ENCODE measurements around the gene NUP188. TPM values are rescaled to one million over a fixed set of nuclear protein-coding genes. Genes with fewer than 3 reads are reported as not detected.

NUP188 gene
- total and polyA plus RNA-seq, 2 experiments from 2014 or later = 25.5 to 117 TPM

- no peak for TF ChIP-seq EZH2 (IDR thresholded peaks at IDR 0.05; ENCODE audit: low read depth, unreplicated experiment)
- TF ChIP-seq EZH2phosphoT487 (IDR thresholded peaks at IDR 0.05; ENCODE audit: unreplicated experiment) = no peak
- TF ChIP-seq, protein P1, sequence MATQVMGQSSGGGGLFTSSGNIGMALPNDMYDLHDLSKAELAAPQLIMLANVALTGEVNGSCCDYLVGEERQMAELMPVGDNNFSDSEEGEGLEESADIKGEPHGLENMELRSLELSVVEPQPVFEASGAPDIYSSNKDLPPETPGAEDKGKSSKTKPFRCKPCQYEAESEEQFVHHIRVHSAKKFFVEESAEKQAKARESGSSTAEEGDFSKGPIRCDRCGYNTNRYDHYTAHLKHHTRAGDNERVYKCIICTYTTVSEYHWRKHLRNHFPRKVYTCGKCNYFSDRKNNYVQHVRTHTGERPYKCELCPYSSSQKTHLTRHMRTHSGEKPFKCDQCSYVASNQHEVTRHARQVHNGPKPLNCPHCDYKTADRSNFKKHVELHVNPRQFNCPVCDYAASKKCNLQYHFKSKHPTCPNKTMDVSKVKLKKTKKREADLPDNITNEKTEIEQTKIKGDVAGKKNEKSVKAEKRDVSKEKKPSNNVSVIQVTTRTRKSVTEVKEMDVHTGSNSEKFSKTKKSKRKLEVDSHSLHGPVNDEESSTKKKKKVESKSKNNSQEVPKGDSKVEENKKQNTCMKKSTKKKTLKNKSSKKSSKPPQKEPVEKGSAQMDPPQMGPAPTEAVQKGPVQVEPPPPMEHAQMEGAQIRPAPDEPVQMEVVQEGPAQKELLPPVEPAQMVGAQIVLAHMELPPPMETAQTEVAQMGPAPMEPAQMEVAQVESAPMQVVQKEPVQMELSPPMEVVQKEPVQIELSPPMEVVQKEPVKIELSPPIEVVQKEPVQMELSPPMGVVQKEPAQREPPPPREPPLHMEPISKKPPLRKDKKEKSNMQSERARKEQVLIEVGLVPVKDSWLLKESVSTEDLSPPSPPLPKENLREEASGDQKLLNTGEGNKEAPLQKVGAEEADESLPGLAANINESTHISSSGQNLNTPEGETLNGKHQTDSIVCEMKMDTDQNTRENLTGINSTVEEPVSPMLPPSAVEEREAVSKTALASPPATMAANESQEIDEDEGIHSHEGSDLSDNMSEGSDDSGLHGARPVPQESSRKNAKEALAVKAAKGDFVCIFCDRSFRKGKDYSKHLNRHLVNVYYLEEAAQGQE (IDR thresholded peaks at IDR 0.05; ENCODE audit: unreplicated experiment) = no peak
- no peak for TF ChIP-seq NANOG (IDR thresholded peaks at IDR 0.05; ENCODE audit: borderline replicate concordance)
- TF ChIP-seq CREB1 (CRISPR knock-in tag; IDR thresholded peaks at IDR 0.05; ENCODE audit: low read depth) = no peak
- TF ChIP-seq ZNF331 (CRISPR knock-in tag; IDR thresholded peaks at IDR 0.05; ENCODE audit: low read depth) = no peak
- TF ChIP-seq, protein P2, sequence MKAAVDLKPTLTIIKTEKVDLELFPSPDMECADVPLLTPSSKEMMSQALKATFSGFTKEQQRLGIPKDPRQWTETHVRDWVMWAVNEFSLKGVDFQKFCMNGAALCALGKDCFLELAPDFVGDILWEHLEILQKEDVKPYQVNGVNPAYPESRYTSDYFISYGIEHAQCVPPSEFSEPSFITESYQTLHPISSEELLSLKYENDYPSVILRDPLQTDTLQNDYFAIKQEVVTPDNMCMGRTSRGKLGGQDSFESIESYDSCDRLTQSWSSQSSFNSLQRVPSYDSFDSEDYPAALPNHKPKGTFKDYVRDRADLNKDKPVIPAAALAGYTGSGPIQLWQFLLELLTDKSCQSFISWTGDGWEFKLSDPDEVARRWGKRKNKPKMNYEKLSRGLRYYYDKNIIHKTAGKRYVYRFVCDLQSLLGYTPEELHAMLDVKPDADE (IDR thresholded peaks at IDR 0.05) = no peak
- TF ChIP-seq ZNF114 (CRISPR knock-in tag; IDR thresholded peaks at IDR 0.05) = no peak
- TF ChIP-seq, protein P3, sequence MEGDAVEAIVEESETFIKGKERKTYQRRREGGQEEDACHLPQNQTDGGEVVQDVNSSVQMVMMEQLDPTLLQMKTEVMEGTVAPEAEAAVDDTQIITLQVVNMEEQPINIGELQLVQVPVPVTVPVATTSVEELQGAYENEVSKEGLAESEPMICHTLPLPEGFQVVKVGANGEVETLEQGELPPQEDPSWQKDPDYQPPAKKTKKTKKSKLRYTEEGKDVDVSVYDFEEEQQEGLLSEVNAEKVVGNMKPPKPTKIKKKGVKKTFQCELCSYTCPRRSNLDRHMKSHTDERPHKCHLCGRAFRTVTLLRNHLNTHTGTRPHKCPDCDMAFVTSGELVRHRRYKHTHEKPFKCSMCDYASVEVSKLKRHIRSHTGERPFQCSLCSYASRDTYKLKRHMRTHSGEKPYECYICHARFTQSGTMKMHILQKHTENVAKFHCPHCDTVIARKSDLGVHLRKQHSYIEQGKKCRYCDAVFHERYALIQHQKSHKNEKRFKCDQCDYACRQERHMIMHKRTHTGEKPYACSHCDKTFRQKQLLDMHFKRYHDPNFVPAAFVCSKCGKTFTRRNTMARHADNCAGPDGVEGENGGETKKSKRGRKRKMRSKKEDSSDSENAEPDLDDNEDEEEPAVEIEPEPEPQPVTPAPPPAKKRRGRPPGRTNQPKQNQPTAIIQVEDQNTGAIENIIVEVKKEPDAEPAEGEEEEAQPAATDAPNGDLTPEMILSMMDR (conservative IDR thresholded peaks at IDR 0.05; ENCODE audit: low read depth in 2 of 2) = no peak
- H3K36me3 Mint-ChIP-seq (ENCODE audit: low read depth) = peaks cover 28% of the 10 kb centered on the region
- H3K27ac Mint-ChIP-seq = no peak overlapping the region
- DNase-seq (ENCODE audit: low spot score) (no peak), ATAC-seq (no peak)
- peaks cover 30% of the 10 kb centered on the region for H3K79me2 ChIP-seq (replicated peaks; ENCODE audit: insufficient read depth)
- no peak overlapping the region for H3K4me3 ChIP-seq
- 0 out of 2 replicates have a peak, but pooled peaks cover 6% of the 10 kb centered on the region for H3K36me3 ChIP-seq (ENCODE audit: insufficient read depth)
- no peaks in the 10 kb centered on the region for H3K9me2 ChIP-seq (ENCODE audit: insufficient read depth)
- H3K27ac ChIP-seq (ENCODE audit: low read depth) = no peak overlapping the region
- H3F3A ChIP-seq (replicated peaks; ENCODE audit: low read depth) = 0 out of 2 replicates have a peak, but pooled peaks cover 2% of the 10 kb centered on the region
- H3K27me3 ChIP-seq (ENCODE audit: insufficient read depth) = no peaks in the 10 kb centered on the region
- no peak overlapping the region for H3K4me2 ChIP-seq
- H3K4me3 Mint-ChIP-seq = no peak overlapping the region
- peaks cover 4% of the 10 kb centered on the region; the same call in 1 of the 2 replicates for H4K20me1 ChIP-seq (replicated peaks; ENCODE audit: insufficient read depth)
- no peaks in the 10 kb centered on the region for H3K9me3 Mint-ChIP-seq
- no peak overlapping the region for H2AFZ ChIP-seq
- H3K27me3 Mint-ChIP-seq (ENCODE audit: insufficient read depth, low read depth, poor library complexity) = peaks cover 9% of the 10 kb centered on the region
- H3K4me1 ChIP-seq (ENCODE audit: insufficient read depth) = no peaks in the 10 kb centered on the region
- H3K4me1 Mint-ChIP-seq = peaks cover 8% of the 10 kb centered on the region
Measured at GRCh38 chr9:129040113-129040643, 92.7 kb downstream of the NUP188 start.

Measured in GM23338 (cell line).